ENCODE measurements around the gene BTBD3.

GRCh38 chr20:11929947-11930346 lies 12.3 kb downstream of the BTBD3 start:
- TF ChIP-seq CTCF (IDR thresholded peaks at IDR 0.05; ENCODE audit: low read depth, low read length) = no peak
- no peak for TF ChIP-seq POLR2A (IDR thresholded peaks at IDR 0.05; ENCODE audit: extremely low read depth, insufficient read length)

Data from NB4 (cell line).